Pancreas (tissue), 10 donors: ENCODE measurements around the gene SETBP1. TPM values are rescaled to one million over a fixed set of nuclear protein-coding genes. Genes with fewer than 3 reads are reported as not detected.

Experiments used
- ATAC-seq, 4 donors: fragments of 200-7000 bp; cut with Tn5 transposase; one replicate each; pipeline versions ENCODE4 v1.8.0 to v1.9.1; 2020; ENCODE audit warnings: mild to moderate bottlenecking in 4 of 4, moderate library complexity in 4 of 4
- DNase-seq, 6 donors: peaks; one replicate each; pipeline ENCODE4 v3.0.0-alpha.2; 2020
- FAIRE-seq: peaks from 2 replicates; lab custom pipeline; 2012; peaks lifted over from hg19 to GRCh38; lab: Jason Lieb, UNC
- H3K27ac ChIP-seq, 4 donors: fragments of 200-600 bp; sonication (generic); 1 replicate in 3 of 4; 2 replicates in 1 of 4; pipeline versions ENCODE4 v1.5.0 to v1.8.0; 2020
- H3K27me3 ChIP-seq, 4 donors: fragments of 200-600 bp; one replicate each; pipeline ENCODE4 v1.8.0; 2021
- H3K36me3 ChIP-seq, 3 donors: fragments of 200-600 bp; sonication (generic) in 1 of 3; one replicate each; pipeline versions ENCODE4 v1.5.0 to v1.8.0; 2020 to 2021
- H3K4me1 ChIP-seq, 3 donors: fragments of 200-600 bp; one replicate each; pipeline ENCODE4 v1.8.0; 2021
- H3K4me3 ChIP-seq, 4 donors: fragments of 200-600 bp; sonication (generic) in 2 of 4; one replicate each; pipeline versions ENCODE4 v1.5.0 to v1.8.0; 2020 to 2021
- H3K9me3 ChIP-seq, 4 donors: fragments of 200-600 bp; one replicate each; pipeline ENCODE4 v1.8.0; 2021
- WGBS, 2 donors: extraction: QIAGEN DNeasy Blood & Tissue Kit; methylation state at CpG; one replicate each; pipeline ENCODE4 v1.1.7; 2013; 5-methylcytosine and 5-hydroxymethylcytosine counted together
- intact Hi-C, 3 donors: fragments of 100-400 bp; cut with DNase I; formaldehyde crosslinking; loops; one replicate each; pipeline versions ENCODE4 v1.11.1 to v1.14.2; 2022
- polyA plus RNA-seq, 2 donors: library from polyadenylated mRNA; stranded (reverse); fragments of 200-250 nt; gene quantifications; one replicate each; pipeline ENCODE4 v1.2.3, GENCODE V29; 2013
- total RNA-seq, 6 donors: library from RNA; stranded (reverse); fragmentation: NEBNext Ultra II Directional in 4 of 6; extraction: Animal tissue kit (Norgen Biotek cat#: 25700) in 4 of 6; gene quantifications; one replicate each; pipeline versions ENCODE4 v1.2.1 to v1.2.4, GENCODE V29; 2021 to 2023
- TF ChIP-seq, protein P1 (sequence below), 4 donors: fragments of 200-600 bp; sonication (generic) in 3 of 4; IDR thresholded peaks; one replicate each; pipeline versions ENCODE4 v1.5.0 to v1.8.0; 2021; ENCODE audit warnings: antibody characterized with exemption in 4 of 4
- donor health status: healthy with polysubstance abuse.
- donor health status: DM: no; HTN: no; CAD: no; lungs with moderate emphysema.
- donor health status: DM: no; HTN: no; CAD: no.
- donor health status: control.
- donor health status: control.
- donor health status: Bipolar disorder and iron deficiency.
- donor health status: DM: yes; HTN: yes; CAD: no.
- donor health status: DM: no; HTN: no; CAD: no.
- donor health status: DM: no; HTN: no; CAD: no.
- donor health status: DM: yes; HTN: yes; CAD: no.

The SETBP1 gene
- total and polyA plus RNA-seq, 8 donors = 3.9 to 24.0 (median 18.1) TPM

DNA sequence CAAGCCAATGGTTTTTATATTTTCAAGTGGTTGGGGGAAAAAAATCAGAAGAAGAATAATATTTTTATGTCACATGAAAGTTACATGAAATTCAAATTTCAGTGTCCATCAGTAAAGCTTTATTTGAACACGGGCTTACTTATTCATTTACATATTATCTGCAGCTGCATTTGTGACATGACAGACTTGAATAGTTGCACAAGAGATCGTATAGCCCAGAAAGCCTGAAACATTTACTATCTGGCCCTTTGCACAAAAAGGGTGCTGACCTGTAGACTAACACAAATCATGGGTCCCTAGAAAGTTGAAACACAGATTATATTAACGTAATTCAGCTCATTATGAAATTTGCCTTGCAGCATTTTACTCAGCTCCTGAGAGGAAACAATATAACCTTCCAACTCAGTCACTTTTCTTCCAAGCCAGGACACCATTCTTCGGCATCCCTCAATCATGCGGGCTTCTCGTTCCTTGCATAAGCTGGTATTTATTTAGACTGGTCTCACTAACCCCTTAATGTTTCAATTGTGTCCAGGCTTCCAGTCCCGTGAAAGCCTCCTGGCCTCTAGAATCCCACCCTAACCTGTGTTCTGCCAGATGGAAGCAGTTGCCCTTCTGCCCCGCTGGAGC lies 402.7 kb downstream of the SETBP1 start:
- TF ChIP-seq, protein P1, sequence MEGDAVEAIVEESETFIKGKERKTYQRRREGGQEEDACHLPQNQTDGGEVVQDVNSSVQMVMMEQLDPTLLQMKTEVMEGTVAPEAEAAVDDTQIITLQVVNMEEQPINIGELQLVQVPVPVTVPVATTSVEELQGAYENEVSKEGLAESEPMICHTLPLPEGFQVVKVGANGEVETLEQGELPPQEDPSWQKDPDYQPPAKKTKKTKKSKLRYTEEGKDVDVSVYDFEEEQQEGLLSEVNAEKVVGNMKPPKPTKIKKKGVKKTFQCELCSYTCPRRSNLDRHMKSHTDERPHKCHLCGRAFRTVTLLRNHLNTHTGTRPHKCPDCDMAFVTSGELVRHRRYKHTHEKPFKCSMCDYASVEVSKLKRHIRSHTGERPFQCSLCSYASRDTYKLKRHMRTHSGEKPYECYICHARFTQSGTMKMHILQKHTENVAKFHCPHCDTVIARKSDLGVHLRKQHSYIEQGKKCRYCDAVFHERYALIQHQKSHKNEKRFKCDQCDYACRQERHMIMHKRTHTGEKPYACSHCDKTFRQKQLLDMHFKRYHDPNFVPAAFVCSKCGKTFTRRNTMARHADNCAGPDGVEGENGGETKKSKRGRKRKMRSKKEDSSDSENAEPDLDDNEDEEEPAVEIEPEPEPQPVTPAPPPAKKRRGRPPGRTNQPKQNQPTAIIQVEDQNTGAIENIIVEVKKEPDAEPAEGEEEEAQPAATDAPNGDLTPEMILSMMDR (IDR thresholded peaks at IDR 0.05) = no peak
- H3K27ac ChIP-seq = no peak overlapping the region
- H3K27me3 ChIP-seq = no peaks in the 10 kb centered on the region
- no peak overlapping the region for H3K4me3 ChIP-seq
- intact Hi-C loops = no loop called here
- no peaks in the 10 kb centered on the region for H3K9me3 ChIP-seq
- DNase-seq = no peak
- no peaks in the 10 kb centered on the region for H3K36me3 ChIP-seq
- no peaks in the 10 kb centered on the region for H3K4me1 ChIP-seq
- WGBS, 2 donors = 81 to 92% methylated on average over 8 of the region's 8 CpGs
- FAIRE-seq = no peak
- no peak for ATAC-seq

DNA sequence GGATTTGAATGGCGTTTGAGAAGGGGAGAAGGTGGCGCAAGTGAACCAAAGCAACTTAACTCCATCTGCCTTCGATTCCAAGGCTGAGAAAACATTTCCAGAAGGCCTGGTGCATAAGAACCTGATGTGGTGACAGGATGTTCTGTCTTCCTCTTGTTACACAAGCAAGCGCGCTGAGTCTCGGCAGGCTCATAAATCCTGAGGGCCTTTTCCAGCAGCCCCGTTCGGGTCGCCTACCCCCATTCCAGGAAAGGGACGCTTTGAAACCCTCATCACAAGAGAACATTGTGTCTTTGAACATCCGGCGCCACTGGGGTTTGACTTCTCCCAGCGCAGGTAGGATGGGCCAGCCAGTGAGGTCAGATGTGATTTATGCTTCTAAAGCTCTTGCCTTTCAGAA lies 403.5 kb downstream of the SETBP1 start:
- Histone ChIP-seq H3K4me1 (no peaks in the 10 kb centered on the region), H3K4me3 (no peak overlapping the region), H3K27me3 (no peaks in the 10 kb centered on the region), H3K9me3 (no peaks in the 10 kb centered on the region), H3K27ac (no peak overlapping the region), H3K36me3 (no peaks in the 10 kb centered on the region)
- FAIRE-seq (no peak), ATAC-seq (no peak), DNase-seq (peak in 1 of 6 donors; percentile 21)
- 91 to 93% methylated on average over 13 of the region's 13 CpGs for WGBS, 2 donors
- intact Hi-C loops = no loop called here
- TF ChIP-seq, protein P1 (IDR thresholded peaks at IDR 0.05) = no peak

DNA sequence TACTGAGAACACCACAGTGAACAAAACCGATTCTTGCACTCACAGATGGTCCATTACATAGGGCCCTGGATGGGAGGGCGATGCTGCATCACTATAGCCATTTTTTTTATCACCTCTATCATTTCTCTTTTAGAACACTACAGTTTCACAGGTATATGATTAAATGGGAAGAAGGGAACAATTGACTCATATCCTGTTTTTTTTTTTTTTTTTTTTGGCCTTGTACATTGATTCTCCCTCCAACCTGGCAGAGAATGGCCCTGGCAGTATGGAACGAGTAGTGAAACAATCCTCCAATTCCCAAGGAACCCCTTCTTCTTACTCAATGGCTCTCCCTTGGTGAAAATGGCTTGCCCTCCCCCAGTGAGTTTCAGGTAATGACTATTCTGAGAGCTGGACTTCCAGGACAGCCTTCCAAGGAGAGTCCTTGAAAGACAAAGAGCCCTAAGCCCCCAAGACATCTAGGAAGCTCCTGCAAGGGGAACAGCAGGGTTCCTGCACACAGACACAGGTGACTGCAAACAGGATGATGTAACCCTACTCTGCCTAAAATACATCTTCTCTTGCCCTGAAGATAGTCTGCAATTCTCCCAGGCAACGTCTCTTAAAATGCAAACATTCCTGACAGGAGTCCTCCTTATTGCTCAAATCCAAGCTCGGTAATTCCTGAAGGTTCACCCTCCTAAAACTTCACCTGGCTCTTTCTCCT lies 405.4 kb downstream of the SETBP1 start:
- TF ChIP-seq, protein P1 (IDR thresholded peaks at IDR 0.05) = no peak
- no peak for DNase-seq
- Histone ChIP-seq H3K36me3 (no peaks in the 10 kb centered on the region), H3K4me3 (no peak overlapping the region), H3K9me3 (no peaks in the 10 kb centered on the region), H3K4me1 (no peaks in the 10 kb centered on the region), H3K27me3 (no peaks in the 10 kb centered on the region), H3K27ac (no peak overlapping the region)
- intact Hi-C loops = no loop called here
- 81 to 84% methylated on average over 5 of the region's 5 CpGs for WGBS, 2 donors
- FAIRE-seq = no peak
- no peak for ATAC-seq

DNA sequence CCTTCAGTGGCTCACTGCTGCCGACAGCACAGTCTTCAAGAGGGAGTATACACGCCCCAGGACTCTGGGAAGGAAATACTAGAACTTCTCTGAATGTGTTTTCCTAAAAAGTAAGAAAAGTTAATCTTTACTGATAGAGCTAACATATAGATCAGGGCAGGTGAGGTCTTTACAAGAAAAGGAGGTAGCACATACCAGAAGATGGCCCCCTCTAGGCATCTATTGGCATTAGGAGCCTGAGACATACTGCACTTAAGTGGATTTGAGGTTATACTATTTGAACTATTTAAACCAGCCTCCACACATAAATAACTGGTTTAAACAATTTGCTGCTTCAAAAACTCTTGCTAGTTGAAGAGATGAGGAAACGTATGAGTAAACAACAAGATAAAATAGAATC lies 406.1 kb downstream of the SETBP1 start:
- Histone ChIP-seq H3K27ac (no peak overlapping the region), H3K27me3 (no peaks in the 10 kb centered on the region), H3K4me1 (no peaks in the 10 kb centered on the region), H3K9me3 (no peaks in the 10 kb centered on the region), H3K36me3 (no peaks in the 10 kb centered on the region), H3K4me3 (no peak overlapping the region)
- WGBS, 2 donors = 87 to 95% methylated on average over 3 of the region's 3 CpGs
- intact Hi-C loops = no loop called here
- TF ChIP-seq, protein P1 (IDR thresholded peaks at IDR 0.05) = no peak
- no peak for DNase-seq
- no peak for ATAC-seq
- FAIRE-seq = no peak
